Endothelial cell of umbilical vein (primary cell): Measurements from ENCODE around the gene MACROD2. TPM values are rescaled to one million over a fixed set of nuclear protein-coding genes. Genes with fewer than 3 reads are reported as not detected.

Experiments
- BruUV-seq: library from RNA; stranded (reverse); fragments of 400-500 nt; replicated peaks from 2 replicates; lab custom pipeline; 2021; lab: Mats Ljungman, UMichigan
- CTCF ChIA-PET: fragments of 300-600, 350-600 bp; sonication (Branson Sonifier 250); formaldehyde crosslinking; loops from one replicate; lab custom pipeline; 2021; ENCODE audit warnings: antibody characterized with exemption, inconsistent platforms; lab: Charles Lee
- POLR2A ChIA-PET: fragments of 300-600, 350-600 bp; sonication (Branson Sonifier 250); formaldehyde crosslinking; loops from one replicate; lab custom pipeline; 2021; ENCODE audit warnings: antibody characterized with exemption, inconsistent platforms; lab: Charles Lee
- DNase-seq: peaks from one replicate; pipeline ENCODE4 v3.0.0-alpha.2; 2011; ENCODE audit warnings: low read depth, low spot score
- FAIRE-seq: peaks from 2 replicates; lab custom pipeline; 2011; peaks lifted over from hg19 to GRCh38; lab: Jason Lieb, UNC
- H2AFZ ChIP-seq: 2 replicates; pipeline ENCODE4 v1.6.0; 2012; ENCODE audit warnings: low read depth, low read length, control low read depth, inconsistent platforms
- H3K27ac ChIP-seq: 2 replicates; pipeline ENCODE4 v1.5.1; 2011; ENCODE audit warnings: low read depth, mild to moderate bottlenecking, control low read depth, low read length, moderate library complexity; ENCODE audit not compliant: insufficient read depth
- H3K27me3 ChIP-seq, 2 experiments: 2 replicates each; pipeline versions ENCODE4 v1.6.0 to v1.6.1; 2011; ENCODE audit warnings: low read length in 2 of 2, mixed read lengths in 1 of 2; ENCODE audit not compliant: control insufficient read depth in 2 of 2, insufficient read depth in 2 of 2
- H3K36me3 ChIP-seq, 2 experiments: 2 replicates in 1 of 2; 3 replicates in 1 of 2; pipeline ENCODE4 v1.5.1; 2011; ENCODE audit warnings: low read length in 2 of 2, mild to moderate bottlenecking in 1 of 2, moderate library complexity in 1 of 2; ENCODE audit not compliant: control insufficient read depth in 2 of 2, insufficient read depth in 2 of 2; ENCODE audit errors: extremely low read depth in 1 of 2
- H3K4me1 ChIP-seq: 3 replicates; pipeline ENCODE4 v1.5.1; 2011; ENCODE audit warnings: mild to moderate bottlenecking, low read length; ENCODE audit not compliant: control insufficient read depth, insufficient read depth; ENCODE audit errors: extremely low read depth
- H3K4me2 ChIP-seq: 2 replicates; pipeline ENCODE4 v1.6.1; 2011; ENCODE audit warnings: low read length, control low read depth, mixed read lengths; ENCODE audit not compliant: insufficient read depth
- H3K4me3 ChIP-seq, 3 experiments: fragments of 200-600 bp in 1 of 3; sonication (generic), shearing (Covaris generic) in 1 of 3; replicated peaks in 1 of 3; 2 replicates each; pipeline ENCODE4 v1.5.1; 2011 to 2016; ENCODE audit warnings: control low read depth in 3 of 3, low read length in 3 of 3, mild to moderate bottlenecking in 2 of 3, inconsistent platforms in 1 of 3, low read depth in 1 of 3, moderate library complexity in 1 of 3; ENCODE audit not compliant: insufficient read depth in 1 of 3
- H3K79me2 ChIP-seq: 2 replicates; pipeline ENCODE4 v1.6.0; 2012; ENCODE audit warnings: low read length, inconsistent platforms; ENCODE audit not compliant: control insufficient read depth, insufficient read depth
- H3K9ac ChIP-seq: replicated peaks from 2 replicates; pipeline ENCODE3; 2011; ENCODE audit warnings: low read length, control low read depth; ENCODE audit not compliant: insufficient read depth; ENCODE audit errors: extremely low read depth
- H3K9me1 ChIP-seq: replicated peaks from 3 replicates; pipeline ENCODE4 v1.6.0; 2011; ENCODE audit warnings: mild to moderate bottlenecking, low read length; ENCODE audit not compliant: control insufficient read depth, insufficient read depth; ENCODE audit errors: extremely low read depth
- H3K9me3 ChIP-seq: replicated peaks from 2 replicates; pipeline ENCODE4 v1.5.1; 2012; ENCODE audit warnings: low read length, inconsistent platforms; ENCODE audit not compliant: control insufficient read depth, insufficient read depth
- H4K20me1 ChIP-seq: replicated peaks from 2 replicates; pipeline ENCODE3; 2011; ENCODE audit warnings: mild to moderate bottlenecking, low read length; ENCODE audit not compliant: control insufficient read depth, insufficient read depth; ENCODE audit errors: extremely low read depth
- EZH2 ChIP-seq: IDR thresholded peaks from 2 replicates; pipeline ENCODE4 v1.6.1; 2012; ENCODE audit warnings: borderline replicate concordance, low read depth, mild to moderate bottlenecking, moderate library complexity, low read length, inconsistent platforms; ENCODE audit not compliant: severe bottlenecking
- FOS ChIP-seq: IDR thresholded peaks from 2 replicates; pipeline ENCODE4 v1.6.1; 2011; ENCODE audit warnings: mild to moderate bottlenecking, low read length, moderate library complexity, borderline replicate concordance; ENCODE audit not compliant: insufficient read depth
- GATA2 ChIP-seq: IDR thresholded peaks from 2 replicates; pipeline ENCODE4 v1.7.0; 2011; ENCODE audit warnings: low read depth, mild to moderate bottlenecking, moderate library complexity, mixed read lengths, low read length; ENCODE audit not compliant: insufficient read length, insufficient read depth
- JUN ChIP-seq: IDR thresholded peaks from 2 replicates; pipeline ENCODE4 v1.6.1; 2011; ENCODE audit warnings: borderline replicate concordance, low read depth; ENCODE audit not compliant: insufficient read length, insufficient read depth
- MAX ChIP-seq: IDR thresholded peaks from 2 replicates; pipeline ENCODE4 v1.6.1; 2011; ENCODE audit not compliant: insufficient read depth, insufficient read length
- dilution Hi-C: fragments of 300-500 bp; cut with MboI; formaldehyde crosslinking; loops from one replicate; pipeline ENCODE4 v1.15.0; 2019; ENCODE audit warnings: low sequenced_read_pairs; ENCODE audit not compliant: extremely low pct_ligation_motif_present
- intact Hi-C: fragments of 100-400 bp; cut with micrococcal nuclease; formaldehyde crosslinking; loops from one replicate; pipeline ENCODE4 v1.10.0; 2022
- polyA plus RNA-seq, 4 experiments: library from polyadenylated mRNA; depleted of rRNA in 3 of 4; stranded (reverse) in 3 of 4; unstranded in 1 of 4; fragments of >200 nt; gene quantifications; 2 replicates each; pipeline versions ENCODE4 v1.2.1 to v1.2.3, GENCODE V29; 2011 to 2012; ENCODE audit warnings: missing spikeins in 1 of 4
- total RNA-seq: library from RNA; stranded (reverse); gene quantifications from 2 replicates; pipeline ENCODE4 v1.2.3, GENCODE V29; 2021

MACROD2 gene
- total and polyA plus RNA-seq, 2 donors (not counting 3 experiments of a cell fraction or from before 2014, with no cell fraction given): 0.11 to 0.73 TPM

GRCh38 chr20:15319439-15319838, 1324.1 kb downstream of the MACROD2 start:
- no peaks in the 10 kb centered on the region for H3K4me1 ChIP-seq
- CTCF ChIA-PET: no interaction called here
- no peak overlapping the region for H3K9ac ChIP-seq
- dilution Hi-C loops: no loop called here
- H4K20me1 ChIP-seq: no peaks in the 10 kb centered on the region
- H3K9me1 ChIP-seq: no peaks in the 10 kb centered on the region
- no peaks in the 10 kb centered on the region for H3K27me3 ChIP-seq
- H3K4me3 ChIP-seq: no peak overlapping the region
- no peaks in the 10 kb centered on the region for H3K36me3 ChIP-seq
- H2AFZ ChIP-seq: no peak overlapping the region
- H3K79me2 ChIP-seq: no peaks in the 10 kb centered on the region
- intact Hi-C loops: no loop called here
- DNase-seq (no peak), FAIRE-seq (no peak)
- H3K27ac ChIP-seq: no peak overlapping the region
- BruUV-seq: no TSS peak
- H3K9me3 ChIP-seq: no peaks in the 10 kb centered on the region
- POLR2A ChIA-PET: no interaction called here
- H3K4me2 ChIP-seq: no peak overlapping the region
- TF ChIP-seq MAX: no peak
- no peak for TF ChIP-seq JUN

GRCh38 chr20:15320941-15321340, 1325.6 kb downstream of the MACROD2 start:
- intact Hi-C loops (no loop called here), dilution Hi-C loops (no loop called here)
- DNase-seq (no peak), FAIRE-seq (no peak)
- H3K9ac ChIP-seq: no peak overlapping the region
- H3K9me1 ChIP-seq: no peaks in the 10 kb centered on the region
- H3K27ac ChIP-seq: no peak overlapping the region
- no peak overlapping the region for H2AFZ ChIP-seq
- H4K20me1 ChIP-seq: no peaks in the 10 kb centered on the region
- no peaks in the 10 kb centered on the region for H3K4me1 ChIP-seq
- no peaks in the 10 kb centered on the region for H3K27me3 ChIP-seq
- H3K4me2 ChIP-seq: no peak overlapping the region
- no TSS peak for BruUV-seq
- ChIA-PET CTCF (no interaction called here), POLR2A (no interaction called here)
- H3K4me3 ChIP-seq: no peak overlapping the region
- no peaks in the 10 kb centered on the region for H3K79me2 ChIP-seq
- H3K9me3 ChIP-seq: no peaks in the 10 kb centered on the region
- no peak for TF ChIP-seq FOS
- TF ChIP-seq MAX: no peak
- no peak for TF ChIP-seq EZH2
- no peak for TF ChIP-seq GATA2
- H3K36me3 ChIP-seq: no peaks in the 10 kb centered on the region
